Hippocampal formation (tissue), 2 donors: ENCODE results near the gene TSEN2.
"Not testable (repeated sequence)": the region's sequence is repeated elsewhere in the genome, so short reads cannot be mapped to it uniquely, and the experiment has no call there.

ENCODE experiments used
- DNase-seq, 2 donors: peaks; one replicate each; lab custom pipeline; 2025; lab: John Stamatoyannopoulos, UW

The TSEN2 gene

DNA sequence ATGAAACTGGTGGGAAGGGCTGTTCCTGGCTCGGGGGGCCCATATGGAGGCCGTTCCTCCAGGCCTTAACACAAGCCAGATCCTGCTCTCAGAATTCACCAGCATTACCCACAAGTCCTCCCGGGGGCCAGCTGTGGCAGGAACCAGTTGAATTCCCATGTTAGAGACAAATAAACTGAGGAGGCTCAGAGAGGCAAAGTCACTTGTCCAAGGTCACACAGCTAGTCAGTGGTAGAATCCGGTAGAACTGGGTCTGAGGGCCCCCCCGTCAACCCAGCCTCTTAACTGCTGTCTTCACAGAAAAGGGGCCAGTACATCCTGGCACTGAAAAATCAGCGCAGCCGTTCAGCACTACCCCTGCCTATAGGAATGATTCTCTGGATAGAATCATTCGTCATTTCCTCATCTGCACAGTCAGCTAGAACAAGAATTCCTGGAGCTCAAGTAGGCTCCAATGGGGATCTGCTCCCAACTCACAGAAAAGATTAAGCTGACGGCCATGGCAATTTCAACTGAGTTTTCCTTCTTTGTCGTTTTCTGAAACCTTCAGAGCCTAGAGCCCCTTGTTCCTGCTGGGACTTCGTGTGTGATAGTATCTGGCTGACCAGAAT is 12.2 kb upstream of the TSEN2 start:
- DNase-seq = no peak

DNA sequence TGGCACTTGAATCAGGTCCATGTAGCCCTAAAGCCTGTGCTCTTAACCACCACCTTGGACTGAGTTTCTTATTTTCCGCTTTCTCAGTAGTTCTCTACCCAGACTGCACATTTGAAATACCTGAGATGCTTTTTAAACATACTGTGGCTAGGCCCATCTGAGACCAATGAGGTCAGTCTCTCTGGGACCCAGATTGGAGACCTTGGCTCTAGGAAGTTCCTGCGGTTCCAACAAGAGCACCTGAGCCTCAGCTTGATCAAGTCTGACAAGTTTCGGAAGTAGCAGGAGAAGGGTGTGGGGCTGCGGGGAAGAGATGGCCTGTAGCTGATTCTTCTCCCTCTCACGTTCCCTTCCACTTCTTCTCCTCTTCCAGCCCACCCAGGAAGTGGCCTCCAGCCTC is 11.5 kb upstream of the TSEN2 start:
- no peak for DNase-seq

DNA sequence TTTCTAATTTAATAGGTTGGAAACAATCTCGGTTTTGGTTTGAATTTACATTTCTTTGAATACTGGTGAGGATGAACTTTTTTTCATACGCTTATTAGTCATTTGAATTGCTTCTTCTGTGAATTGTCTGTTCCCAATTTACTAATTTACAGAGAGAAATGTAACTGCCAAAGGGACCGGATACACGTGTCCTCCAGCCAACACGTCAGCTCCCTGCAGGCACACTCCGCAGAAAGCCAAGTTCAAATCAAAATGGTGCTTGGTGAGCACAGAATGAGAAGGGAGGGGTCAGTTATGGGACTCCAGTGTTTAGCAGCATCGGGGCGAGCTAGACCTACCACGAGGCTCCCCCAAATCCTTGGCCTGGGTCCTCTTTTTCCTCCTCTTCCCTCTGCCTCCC is 10.8 kb upstream of the TSEN2 start:
- no peak for DNase-seq

DNA sequence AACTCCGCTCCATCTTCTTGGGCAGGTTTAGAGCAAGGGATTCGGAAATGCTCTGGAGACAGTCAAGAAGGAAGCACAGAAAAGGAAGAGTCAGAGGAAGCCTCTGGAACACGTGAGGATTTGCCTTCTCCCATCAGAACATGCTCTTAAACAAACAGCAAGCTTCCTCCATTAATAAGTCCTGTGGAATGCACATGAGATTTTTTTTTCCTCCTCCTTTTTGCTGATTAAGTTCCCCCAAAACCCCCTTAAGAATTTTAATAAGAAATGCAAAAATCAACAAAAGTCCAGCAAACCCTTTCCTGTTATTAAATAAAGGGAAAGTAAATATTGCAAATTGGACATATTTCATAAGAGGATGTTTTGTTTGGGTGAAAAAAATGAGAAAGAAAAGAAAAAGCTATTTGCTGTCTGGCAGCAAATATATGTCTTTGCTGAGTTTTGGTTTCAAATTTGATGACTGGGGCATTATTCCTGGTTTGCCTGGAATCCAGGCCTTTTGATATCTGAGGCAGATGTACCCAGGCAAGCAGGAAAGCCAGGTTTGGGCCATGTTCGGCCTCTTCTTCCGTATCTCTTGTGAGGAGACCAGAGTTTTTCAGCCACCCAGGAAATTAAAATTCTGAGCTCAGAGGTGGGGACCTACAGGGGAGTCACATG is 7.9 kb upstream of the TSEN2 start:
- no peak for DNase-seq

DNA sequence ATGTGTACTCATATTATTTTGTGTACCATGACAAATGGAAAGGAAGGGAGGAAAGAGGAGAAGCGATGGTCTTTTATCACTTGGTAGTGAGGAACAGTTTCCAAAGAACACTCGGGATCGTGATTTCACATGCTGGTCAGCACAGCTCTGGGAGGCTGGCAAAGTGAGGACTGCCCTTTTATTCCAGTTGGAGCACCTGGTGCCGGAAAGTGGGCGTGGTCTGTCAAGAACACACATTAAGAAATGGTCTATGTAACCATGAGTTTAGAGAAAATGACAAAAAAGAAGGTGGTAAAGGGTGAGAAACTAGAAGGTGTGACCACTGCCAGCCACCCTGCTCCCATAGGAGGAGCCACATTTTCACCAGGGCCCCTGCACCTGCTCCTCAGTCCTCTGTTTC is 7.0 kb upstream of the TSEN2 start:
- DNase-seq = no peak

DNA sequence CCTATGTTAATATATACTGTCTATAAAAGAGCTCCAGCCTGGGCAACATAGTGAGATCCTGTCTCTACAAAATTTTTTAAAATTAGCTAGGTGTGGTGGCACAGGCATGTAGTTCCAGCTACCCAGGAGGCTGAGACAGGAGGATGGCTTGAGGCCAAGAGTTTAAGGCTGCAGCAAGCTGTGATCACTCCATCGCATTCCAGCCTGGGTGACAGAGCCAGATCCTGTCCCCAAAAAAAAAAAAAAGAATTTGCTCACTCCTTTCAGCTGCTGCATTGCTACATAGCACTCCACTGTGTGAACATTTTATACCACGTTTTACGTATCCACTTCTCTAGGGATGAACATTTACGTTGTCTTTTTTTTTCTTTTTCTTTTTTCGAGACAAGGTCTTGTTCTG is 6.0 kb upstream of the TSEN2 start:
- no peak for DNase-seq

DNA sequence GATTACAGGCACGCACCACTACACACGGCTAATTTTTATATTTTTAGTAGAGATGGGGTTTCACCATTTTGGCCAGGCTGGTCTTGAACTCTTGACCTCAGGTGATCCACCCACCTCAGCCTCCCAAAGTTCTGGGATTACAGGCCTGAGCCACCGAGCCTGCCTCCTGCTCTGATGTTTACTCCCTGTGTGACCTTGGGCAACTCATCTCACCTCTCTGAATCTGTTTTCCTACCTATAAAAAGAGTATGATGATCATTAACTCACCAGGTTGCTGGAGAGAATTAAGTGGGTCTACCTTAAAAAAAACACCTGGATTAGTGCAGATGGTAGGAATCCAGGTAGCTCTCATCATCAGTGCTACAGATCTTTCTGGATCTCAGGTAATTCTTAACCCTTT is 5.1 kb upstream of the TSEN2 start:
- not testable (repeated sequence) for DNase-seq

DNA sequence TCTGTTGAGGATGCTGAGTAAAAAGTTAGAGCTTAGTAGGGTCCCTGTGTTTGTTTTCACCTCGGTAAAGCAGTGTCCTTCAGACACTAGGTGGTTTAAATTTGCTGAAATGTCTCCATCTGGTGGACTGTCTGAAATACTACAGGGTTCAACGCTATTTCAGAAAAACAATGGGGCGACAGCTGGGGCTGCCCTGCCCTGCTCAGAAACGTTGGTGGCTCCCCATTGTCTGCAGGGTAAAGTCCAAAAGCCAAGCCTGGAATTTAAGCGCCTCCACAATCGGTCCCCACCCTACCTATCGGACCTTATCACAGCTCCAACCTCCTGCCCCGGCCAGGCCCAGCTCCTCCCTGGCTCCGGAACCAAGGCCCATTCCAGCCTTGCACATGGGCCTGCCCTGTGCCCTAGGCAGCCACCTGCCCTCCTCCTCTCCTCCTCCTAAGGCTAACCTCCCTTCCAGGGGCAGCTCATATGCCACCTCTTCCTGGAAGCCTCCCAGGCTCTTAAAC is 4.3 kb upstream of the TSEN2 start:
- DNase-seq = peak; percentile 5 to 53

DNA sequence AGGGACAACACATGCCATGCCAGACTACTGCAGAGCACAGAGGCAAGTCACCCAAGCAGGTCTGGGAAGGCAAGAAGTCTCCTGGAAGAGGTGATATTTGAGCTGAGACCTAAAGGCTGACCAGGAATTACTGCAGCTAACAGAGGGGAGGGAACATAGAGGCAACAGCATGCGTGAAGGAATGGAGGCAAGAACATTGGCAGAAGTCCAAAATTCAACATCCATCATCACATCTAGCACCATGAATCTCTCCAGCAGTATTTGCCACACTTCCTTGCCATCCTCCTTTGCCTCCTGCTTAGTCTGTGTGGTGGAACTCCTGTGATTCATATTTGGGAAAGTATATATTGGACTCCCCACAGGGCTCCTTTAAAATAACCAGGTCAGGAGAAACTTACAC is 870 bp upstream of the TSEN2 start:
- no peak for DNase-seq

DNA sequence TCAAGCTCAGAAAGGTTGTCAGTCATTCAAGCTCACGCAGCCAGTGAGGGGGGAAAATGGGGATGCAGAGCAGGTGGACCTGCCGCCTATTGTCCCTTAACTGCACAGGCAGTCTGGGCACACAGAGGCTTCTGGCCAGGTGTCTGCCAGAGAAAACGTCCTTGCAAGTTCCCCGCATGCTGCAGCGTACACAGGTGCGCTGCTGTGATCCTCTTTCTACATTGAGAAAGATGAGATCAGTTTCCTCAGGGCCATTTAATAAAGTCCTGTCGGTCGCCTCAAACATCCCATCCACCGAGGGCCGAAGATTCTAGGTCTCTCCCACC is 445 bp upstream of the TSEN2 start:
- no peak for DNase-seq

DNA sequence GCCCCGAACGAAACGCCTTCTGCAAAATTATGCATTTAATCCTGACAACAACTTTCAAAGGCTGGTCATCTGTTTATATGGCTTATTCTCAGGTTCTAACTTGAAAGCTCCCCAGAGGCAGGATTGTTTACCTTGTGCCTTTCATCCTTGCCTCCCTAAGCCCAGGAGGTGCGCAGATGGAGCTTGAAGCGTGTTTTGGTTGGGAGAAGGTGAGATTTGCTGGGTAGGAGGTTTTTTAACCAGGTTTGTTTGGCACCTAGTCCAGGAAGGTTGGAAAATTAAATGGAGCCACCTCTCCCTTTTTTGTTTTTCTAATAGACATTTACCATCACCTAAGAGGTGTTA is 675 bp downstream of the TSEN2 start:
- no peak for DNase-seq

DNA sequence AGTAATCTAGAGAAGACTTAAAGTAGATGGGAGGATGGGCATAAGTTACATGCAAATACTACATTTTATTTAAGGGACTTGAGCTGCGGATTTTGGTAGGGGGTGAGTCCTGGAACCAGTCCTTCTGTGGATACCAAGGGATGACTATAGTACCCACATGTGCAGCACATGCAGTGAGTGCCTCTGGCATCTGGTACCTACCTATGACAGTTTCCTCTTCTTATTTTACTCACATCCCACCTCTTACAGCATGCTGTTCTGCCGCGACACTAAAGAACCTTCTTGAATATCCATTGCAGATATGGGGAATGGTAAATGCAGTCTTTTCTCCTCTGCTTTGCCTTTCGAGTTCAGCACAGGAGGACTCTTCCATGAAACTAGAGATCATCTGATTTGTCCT is 1.7 kb downstream of the TSEN2 start:
- no peak for DNase-seq

DNA sequence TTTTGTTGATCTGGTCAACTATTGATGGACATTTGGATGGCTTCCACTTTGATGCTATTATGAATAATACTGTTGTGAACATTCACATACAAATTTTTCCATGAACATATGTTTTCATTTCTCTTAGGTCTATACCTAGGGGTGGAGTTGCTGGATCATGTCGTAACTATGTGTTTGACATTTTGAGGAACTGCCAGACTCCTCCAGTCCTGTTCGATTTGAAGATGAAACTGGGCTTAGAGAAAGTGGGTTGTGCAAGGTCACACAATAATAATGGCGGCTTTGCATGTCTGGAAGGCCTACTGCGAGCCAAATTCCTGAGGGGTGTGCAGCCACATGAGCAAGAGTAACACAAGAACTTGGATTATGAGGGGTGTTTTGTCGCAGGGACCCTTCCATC is 2.6 kb downstream of the TSEN2 start:
- no peak for DNase-seq

DNA sequence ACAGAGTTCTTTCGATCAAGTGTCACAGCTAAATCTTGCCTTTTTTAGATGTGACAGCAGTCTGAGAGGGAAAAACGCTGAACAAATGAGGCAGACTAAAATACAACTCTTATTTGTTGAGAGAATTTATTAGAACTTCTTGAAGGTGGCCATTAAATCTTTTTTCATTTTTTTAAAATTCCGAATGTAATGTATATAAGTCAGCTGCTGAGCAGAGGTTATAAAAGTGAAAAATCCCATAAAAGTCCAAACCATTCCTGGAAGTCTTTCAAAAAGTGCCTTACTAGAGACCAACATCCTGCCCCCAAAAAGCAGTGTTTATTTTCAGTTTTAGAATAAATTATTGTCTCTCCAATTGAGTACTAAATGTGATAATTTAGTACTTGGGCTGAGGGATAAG is 3.1 kb downstream of the TSEN2 start:
- no peak for DNase-seq

DNA sequence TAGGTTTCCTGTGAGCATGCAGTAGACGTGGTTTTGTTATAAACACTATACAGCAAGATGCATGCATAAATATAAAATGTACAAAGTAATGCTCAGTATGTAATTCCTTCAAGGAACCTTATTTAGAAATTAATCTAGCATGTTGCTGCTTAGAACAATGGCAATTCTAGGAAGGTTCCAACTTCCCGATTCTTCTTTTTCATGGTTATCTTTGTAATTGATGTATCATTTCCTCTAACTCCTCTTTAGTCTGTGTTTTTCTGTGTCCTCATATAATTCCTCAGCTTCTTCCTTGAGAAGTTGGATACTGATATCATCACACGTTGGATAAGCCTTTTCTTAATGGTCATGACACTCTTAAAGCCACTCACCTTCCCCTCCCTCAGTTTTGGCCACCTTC is 3.5 kb downstream of the TSEN2 start:
- no peak for DNase-seq

DNA sequence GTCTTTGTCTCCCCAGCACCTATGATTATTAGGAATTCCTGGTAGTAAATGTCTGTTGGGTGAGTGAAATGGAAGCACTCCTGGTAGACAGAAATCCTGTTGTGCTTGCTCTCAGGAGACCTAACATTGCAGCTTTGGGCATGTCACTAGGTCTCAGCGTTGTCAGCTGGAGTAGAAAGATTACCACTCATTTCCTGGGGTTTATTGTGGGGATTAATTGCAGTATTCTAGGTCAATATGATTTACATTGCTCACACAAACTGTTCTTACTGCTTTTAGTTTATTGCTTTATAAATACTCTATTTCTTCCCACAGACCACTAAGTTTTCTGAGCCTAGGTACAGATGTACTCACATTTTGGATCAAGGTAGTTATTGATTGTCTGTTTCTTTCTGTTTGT is 5.1 kb downstream of the TSEN2 start:
- DNase-seq = no peak

DNA sequence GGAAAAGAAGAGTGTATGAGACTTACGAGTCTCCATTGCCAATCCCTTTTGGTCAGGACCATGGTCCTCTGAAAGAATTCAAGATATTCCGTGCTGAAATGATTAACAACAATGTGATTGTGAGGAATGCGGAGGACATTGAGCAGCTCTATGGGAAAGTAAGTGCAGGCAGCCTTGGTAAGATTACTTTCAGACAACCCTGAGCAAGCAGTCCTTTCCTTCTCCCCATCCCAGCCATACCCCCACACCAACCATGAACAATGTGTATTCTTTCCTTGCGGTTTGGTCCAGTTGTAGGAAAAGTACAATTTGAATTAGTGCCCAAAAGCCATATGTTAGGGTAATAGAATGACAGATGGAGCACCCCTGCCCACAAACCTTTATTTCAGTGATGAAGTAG is 5.6 kb downstream of the TSEN2 start:
- no peak for DNase-seq

DNA sequence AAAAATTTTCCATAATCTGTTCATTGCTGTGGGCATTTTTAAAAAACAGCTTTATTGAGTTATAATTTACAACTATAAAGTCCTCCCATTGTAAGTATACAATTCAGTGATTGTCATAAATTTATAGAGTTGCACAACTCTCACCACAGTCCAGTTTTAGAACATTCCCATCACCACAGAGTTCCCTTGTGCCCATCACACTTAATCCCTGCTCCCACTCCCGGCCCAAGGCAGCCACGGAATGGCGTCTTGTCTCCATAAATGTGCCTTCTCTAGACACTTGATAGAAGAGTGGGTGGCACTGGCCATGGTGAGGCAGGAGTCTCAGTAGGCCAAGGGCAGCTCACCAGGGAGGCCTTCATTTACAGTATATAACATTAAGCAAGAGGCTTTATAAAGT is 6.3 kb downstream of the TSEN2 start:
- DNase-seq = no peak

DNA sequence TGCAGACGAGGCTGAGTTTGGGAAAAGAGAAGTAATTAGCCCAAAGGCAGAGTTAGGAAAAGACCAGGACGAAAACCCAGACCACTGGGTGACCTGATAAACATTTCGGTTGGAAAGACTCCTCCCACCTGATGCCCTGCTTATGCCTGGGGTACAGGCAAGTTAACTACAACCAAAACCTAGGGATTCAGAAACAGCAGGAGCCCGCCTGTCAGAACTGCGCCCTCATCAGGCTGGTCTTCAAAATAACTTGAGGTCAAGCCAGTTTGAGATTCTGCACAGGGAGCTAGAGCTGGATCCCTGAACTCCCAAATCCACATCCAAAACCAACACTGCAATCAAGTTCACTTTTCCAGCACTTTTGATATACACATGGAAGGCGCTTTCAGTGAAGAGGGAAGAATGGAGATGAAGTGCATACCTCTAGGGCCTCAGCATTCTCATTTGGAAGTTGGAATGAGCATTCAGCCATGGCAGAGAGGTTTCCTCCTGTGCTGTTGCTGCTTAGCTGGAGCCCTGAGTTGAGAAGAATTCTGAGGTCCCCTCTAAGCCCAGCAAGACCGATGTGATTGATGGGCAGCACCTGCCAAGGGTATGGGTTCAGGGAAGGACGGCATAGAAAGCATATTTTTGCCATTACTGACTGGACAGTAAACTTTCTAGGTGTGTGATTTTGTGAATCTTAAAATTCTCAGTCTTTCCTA is 11.6 kb downstream of the TSEN2 start:
- no peak for DNase-seq

DNA sequence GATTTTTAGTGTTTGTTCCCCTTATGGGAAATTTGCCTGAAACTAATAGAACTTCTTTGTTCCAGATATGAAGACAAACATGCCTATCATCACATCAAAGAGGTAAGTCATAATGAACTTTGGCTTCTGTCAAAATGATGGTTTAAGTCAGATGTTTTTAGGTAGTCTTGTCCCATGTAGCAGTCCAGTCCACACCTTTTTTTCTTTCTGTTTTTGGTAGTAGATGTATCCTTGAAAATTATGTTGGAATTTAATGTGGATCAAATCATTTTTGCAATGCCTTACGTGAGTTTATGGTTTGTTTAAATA is 12.1 kb downstream of the TSEN2 start:
- DNase-seq = no peak

DNA sequence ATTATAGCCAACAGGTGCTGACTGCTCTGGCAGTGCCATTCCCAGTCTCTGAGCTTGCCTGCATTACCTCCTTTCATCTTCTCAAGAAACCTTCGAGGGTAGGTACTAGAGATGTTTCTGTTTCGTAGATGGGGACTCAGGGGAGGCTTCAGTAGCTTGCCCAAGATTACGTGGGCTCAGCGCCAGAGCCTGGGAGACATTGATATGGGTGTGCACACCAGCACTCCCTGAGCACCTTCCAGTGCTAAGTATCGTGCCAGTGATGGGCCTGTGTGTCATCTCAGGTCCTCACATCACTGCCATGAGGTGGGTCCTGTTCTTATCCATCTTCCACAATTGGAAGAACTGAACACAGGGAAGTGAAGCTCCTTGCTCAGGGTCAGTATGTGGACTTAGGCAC is 15.2 kb downstream of the TSEN2 start:
- DNase-seq = no peak

DNA sequence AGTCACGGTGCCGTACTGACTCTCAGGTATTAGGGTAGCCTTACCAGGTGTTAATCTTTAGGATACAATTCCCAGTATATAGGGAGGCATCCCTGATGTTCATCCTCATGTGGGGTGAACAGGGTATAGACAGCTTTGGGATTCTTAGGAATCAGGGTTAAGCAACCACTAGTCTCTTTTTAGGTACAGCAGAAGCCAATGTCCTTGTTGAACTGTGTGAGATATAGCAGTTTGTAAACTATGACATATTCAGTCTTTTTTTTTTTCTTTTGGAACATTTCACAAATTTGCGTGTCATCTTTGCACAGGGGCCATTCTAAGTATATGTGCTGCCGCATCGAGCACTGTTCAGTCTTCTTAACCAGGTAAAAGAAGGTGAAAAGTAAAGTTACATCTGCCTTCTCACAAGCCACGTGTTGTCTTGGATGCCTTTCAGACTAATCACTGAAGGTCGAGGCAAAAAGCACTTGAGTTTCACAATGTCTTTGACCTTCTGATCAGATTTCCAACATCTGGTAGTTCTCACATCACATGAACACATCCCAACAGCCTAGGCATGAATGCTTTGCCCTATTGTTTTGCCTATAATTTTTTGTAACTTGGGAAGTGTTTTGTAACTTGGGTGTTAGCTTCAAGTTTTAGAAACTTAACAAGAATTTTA is 17.2 kb downstream of the TSEN2 start:
- DNase-seq = no peak
